ENCODE results near the gene MED16. TPM values are rescaled to one million over a fixed set of nuclear protein-coding genes. Genes with fewer than 3 reads are reported as not detected.
A peak's percentile ranks its signal among the peaks of the same experiment; 100 is the strongest.

The MED16 gene
- total and polyA plus RNA-seq, 2 of the 13 experiments (the other 11 are each of a cell fraction or from before 2014, with no cell fraction given), result 13.3 to 14.8 TPM

- TF ChIP-seq ZNF710 (CRISPR knock-in tag; IDR thresholded peaks at IDR 0.05; ENCODE audit: borderline replicate concordance) (no peak), RBFOX2 (IDR thresholded peaks at IDR 0.05; ENCODE audit: low read depth, low read length) (peak; percentile 65), SALL1 (CRISPR knock-in tag; IDR thresholded peaks at IDR 0.05) (no peak), ZNF430 (CRISPR knock-in tag; IDR thresholded peaks at IDR 0.05) (no peak), ZNF33A (CRISPR knock-in tag; IDR thresholded peaks at IDR 0.05; ENCODE audit: borderline replicate concordance) (no peak), ZNF10 (CRISPR knock-in tag; IDR thresholded peaks at IDR 0.05; ENCODE audit: borderline replicate concordance, low read depth) (no peak), AGO2 (optimal IDR thresholded peaks at IDR 0.05; ENCODE audit: low read depth, low read length) (peak; percentile 44)
Observed at GRCh38 chr19:897442-898039, 4.6 kb upstream of the MED16 start (continued).

- Histone ChIP-seq H3K4me2 (ENCODE audit: low read depth, low read length) (no peak overlapping the region), H2AFZ (ENCODE audit: low read length) (no peak overlapping the region), H3K27me3 (ENCODE audit: control insufficient read depth in 1 of 2, insufficient read depth in 2 of 2, low read length in 2 of 2) (no peaks in the 10 kb centered on the region), H3K9me3 (ENCODE audit: low read length) (no peaks in the 10 kb centered on the region), H3K9ac (ENCODE audit: insufficient read depth, low read depth, low read length) (no peak overlapping the region), H3K36me3 (replicated peaks in 1 of 2; ENCODE audit: control insufficient read depth in 1 of 2, insufficient read depth in 2 of 2, low read length in 2 of 2) (peaks cover 5 to 15% of the 10 kb centered on the region in 2 experiments; a peak in 4 of 5 replicates), H4K20me1 (ENCODE audit: insufficient read depth, low read length) (no peaks in the 10 kb centered on the region), H3K4me1 (ENCODE audit: insufficient read depth, low read length) (no peaks in the 10 kb centered on the region), H3K4me3 (replicated peaks in 1 of 3; ENCODE audit: insufficient read depth in 1 of 3, low read depth in 2 of 3, low read length in 3 of 3) (no peak overlapping the region), H3K27ac (ENCODE audit: extremely low read length, insufficient read depth, low read length) (no peak overlapping the region), H3K79me2 (ENCODE audit: insufficient read depth, low read length) (peaks cover 6% of the 10 kb centered on the region)
- in situ Hi-C loops (cut with HindIII; ENCODE audit: extremely low pct_ligation_motif_present, low pct_unique_long_range_greater_than_20kb), result no loop called here
- 94% methylated on average over 11 of the region's 11 CpGs for WGBS (ENCODE audit: low lambda C conversion rate)
- CTCF ChIA-PET (ENCODE audit: low intra/inter-chr PET ratio, low total read pairs), result no interaction called here
- DNase-seq (ENCODE audit: low spot score), result no peak
- ATAC-seq, result no peak
- intact Hi-C loops (cut with micrococcal nuclease; ENCODE audit: unreplicated experiment), result no loop called here
- TF ChIP-seq ZNF570 (CRISPR knock-in tag; IDR thresholded peaks at IDR 0.05; ENCODE audit: borderline replicate concordance), result no peak
- no peak for TF ChIP-seq ZBTB14 (CRISPR knock-in tag; IDR thresholded peaks at IDR 0.05)
- TF ChIP-seq ZNF451 (CRISPR knock-in tag; IDR thresholded peaks at IDR 0.05), result no peak
- no peak for TF ChIP-seq ZBTB10 (CRISPR knock-in tag; IDR thresholded peaks at IDR 0.05; ENCODE audit: borderline replicate concordance)
- no peak for TF ChIP-seq SYNCRIP (IDR thresholded peaks at IDR 0.05; ENCODE audit: insufficient read depth, low read depth, low read length)
- TF ChIP-seq ZSCAN20 (CRISPR knock-in tag; IDR thresholded peaks at IDR 0.05; ENCODE audit: borderline replicate concordance), result no peak
- TF ChIP-seq TRIM24 (CRISPR knock-in tag; IDR thresholded peaks at IDR 0.05), result no peak
- POLR2A ChIA-PET, result no interaction called here
- FAIRE-seq, result no peak
- TSS peak; percentile 64 for BruUV-seq (replicated peaks)
Observed at GRCh38 chr19:896999-897398, 4.0 kb upstream of the MED16 start.
